Thyroid gland (tissue), 4 donors: ENCODE results near the gene MRPL50. TPM values are rescaled to one million over a fixed set of nuclear protein-coding genes. Genes with fewer than 3 reads are reported as not detected.

Source experiments
- DNase-seq, 2 donors: peaks; one replicate each; pipeline ENCODE4 v3.0.0-alpha.2; 2019
- H3K27ac ChIP-seq, 3 donors: fragments of 200-600 bp; sonication (generic); 1 replicate in 2 of 3; 2 replicates in 1 of 3; pipeline ENCODE4 v1.5.1; 2016 to 2019; ENCODE audit warnings: mild to moderate bottlenecking in 1 of 3, moderate library complexity in 1 of 3
- H3K27me3 ChIP-seq: fragments of 200-600 bp; sonication (generic); one replicate; pipeline ENCODE4 v1.5.1; 2019
- H3K36me3 ChIP-seq, 2 donors: fragments of 200-600 bp; sonication (generic); one replicate each; pipeline ENCODE4 v1.5.1; 2016 to 2019
- H3K4me1 ChIP-seq, 2 donors: fragments of 200-600 bp; sonication (generic); one replicate each; pipeline ENCODE4 v1.5.1; 2017 to 2019
- H3K4me3 ChIP-seq, 3 donors: fragments of 200-600 bp; sonication (generic); replicated peaks in 1 of 3; 1 replicate in 2 of 3; 2 replicates in 1 of 3; pipeline ENCODE4 v1.5.1; 2016; ENCODE audit warnings: mild to moderate bottlenecking in 1 of 3
- H3K9me3 ChIP-seq: fragments of 200-600 bp; sonication (generic); one replicate; pipeline ENCODE4 v1.5.1; 2017
- POLR2A ChIP-seq, 2 donors: fragments of 450-650 bp; IDR thresholded peaks; one replicate each; pipeline ENCODE4 v1.6.1; 2017; ENCODE audit warnings: antibody characterized with exemption in 2 of 2, mild to moderate bottlenecking in 2 of 2, moderate library complexity in 1 of 2
- WGBS, 2 donors: methylation state at CpG; one replicate each; pipeline ENCODE4 v1.1.5; 2017; 5-methylcytosine and 5-hydroxymethylcytosine counted together
- intact Hi-C: fragments of 100-400 bp; cut with DNase I; formaldehyde crosslinking; loops from one replicate; pipeline ENCODE4 v1.15.1; 2023
- total RNA-seq, 4 donors: library from RNA; depleted of rRNA; stranded (reverse); fragments of >200 nt; gene quantifications; one replicate each; pipeline ENCODE4 v1.2.3, GENCODE V29; 2016
- TF ChIP-seq, protein P1 (sequence below), 6 experiments: fragments of 200-600 bp in 3 of 6; fragments of 450-650 bp in 3 of 6; sonication (generic) in 3 of 6; IDR thresholded peaks; one replicate each; pipeline ENCODE4 v1.5.1; 2016 to 2019; ENCODE audit warnings: antibody characterized with exemption in 6 of 6, mild to moderate bottlenecking in 2 of 6, inconsistent platforms in 1 of 6, moderate library complexity in 1 of 6

The MRPL50 gene
- total RNA-seq, 4 donors from 2014 or later: 12.5 to 17.4 (median 13.7) TPM

DNA sequence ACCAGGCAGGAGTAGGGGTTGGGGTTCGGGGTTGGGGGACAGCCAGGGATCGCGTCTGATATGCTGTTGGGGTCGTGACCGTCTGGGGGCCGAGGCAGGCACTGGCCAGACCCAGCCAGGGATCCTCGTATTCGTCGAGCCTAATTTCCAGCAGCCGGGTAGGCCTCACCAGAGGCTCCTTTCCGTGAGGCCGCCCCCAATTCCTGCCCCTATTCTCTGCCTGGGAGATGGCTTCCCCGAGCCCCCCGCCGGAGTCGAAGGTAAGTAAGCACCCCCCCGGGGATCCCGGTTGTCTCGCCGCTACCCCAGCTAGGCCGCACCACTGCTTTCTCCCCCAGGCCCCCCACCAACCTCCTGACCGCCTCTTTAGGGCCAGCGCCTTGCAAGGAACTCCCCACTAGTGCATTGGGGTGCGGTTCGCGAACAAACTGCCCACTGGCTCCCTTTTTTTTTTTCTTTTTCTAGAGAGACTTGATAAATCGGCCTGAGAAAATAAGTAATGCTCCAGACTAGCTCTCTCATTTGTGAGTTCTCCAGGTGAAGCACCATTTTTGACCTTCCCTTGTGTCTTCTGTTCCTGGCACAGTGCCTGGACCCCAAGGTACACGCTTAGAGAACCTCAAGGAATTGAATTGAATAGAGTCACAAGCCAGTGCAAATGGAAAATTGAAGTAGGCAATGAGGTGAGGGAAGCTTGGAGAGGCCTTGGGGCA lies 668 bp upstream of the MRPL50 start:
- Histone ChIP-seq H3K27ac (peak overlapping the region; percentile 21 to 86 (median 80)), H3K27me3 (no peaks in the 10 kb centered on the region), H3K36me3 (peaks cover 32 to 39% of the 10 kb centered on the region in 2 donors), H3K4me1 (peaks cover 14 to 22% of the 10 kb centered on the region in 2 donors), H3K4me3 (peak overlapping the region; percentile 58 to 74 (median 59)), H3K9me3 (no peaks in the 10 kb centered on the region)
- intact Hi-C loops: no loop called here
- 0% methylated on average over 9 to 28 of the region's 28 CpGs for WGBS, 2 donors
- TF ChIP-seq POLR2A (IDR thresholded peaks at IDR 0.05): no peak
- TF ChIP-seq, protein P1, sequence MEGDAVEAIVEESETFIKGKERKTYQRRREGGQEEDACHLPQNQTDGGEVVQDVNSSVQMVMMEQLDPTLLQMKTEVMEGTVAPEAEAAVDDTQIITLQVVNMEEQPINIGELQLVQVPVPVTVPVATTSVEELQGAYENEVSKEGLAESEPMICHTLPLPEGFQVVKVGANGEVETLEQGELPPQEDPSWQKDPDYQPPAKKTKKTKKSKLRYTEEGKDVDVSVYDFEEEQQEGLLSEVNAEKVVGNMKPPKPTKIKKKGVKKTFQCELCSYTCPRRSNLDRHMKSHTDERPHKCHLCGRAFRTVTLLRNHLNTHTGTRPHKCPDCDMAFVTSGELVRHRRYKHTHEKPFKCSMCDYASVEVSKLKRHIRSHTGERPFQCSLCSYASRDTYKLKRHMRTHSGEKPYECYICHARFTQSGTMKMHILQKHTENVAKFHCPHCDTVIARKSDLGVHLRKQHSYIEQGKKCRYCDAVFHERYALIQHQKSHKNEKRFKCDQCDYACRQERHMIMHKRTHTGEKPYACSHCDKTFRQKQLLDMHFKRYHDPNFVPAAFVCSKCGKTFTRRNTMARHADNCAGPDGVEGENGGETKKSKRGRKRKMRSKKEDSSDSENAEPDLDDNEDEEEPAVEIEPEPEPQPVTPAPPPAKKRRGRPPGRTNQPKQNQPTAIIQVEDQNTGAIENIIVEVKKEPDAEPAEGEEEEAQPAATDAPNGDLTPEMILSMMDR (IDR thresholded peaks at IDR 0.05): no peak
- peak; percentile 37 to 41 for DNase-seq

DNA sequence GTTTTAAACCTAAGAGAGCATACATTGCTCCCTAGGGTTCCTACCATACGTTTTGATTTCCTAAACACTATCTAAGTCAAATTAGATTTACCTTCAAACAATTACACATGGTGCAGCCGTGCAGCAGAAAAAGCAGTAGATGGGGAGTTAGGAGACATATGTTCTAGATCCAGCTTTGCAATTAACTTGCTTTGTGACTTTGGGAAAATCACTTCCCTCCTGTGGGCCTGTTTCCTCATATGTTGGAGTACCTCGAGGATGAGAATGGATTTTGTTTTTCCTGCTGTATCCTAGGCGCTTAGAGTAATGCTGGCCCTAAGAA lies 711 bp downstream of the MRPL50 start:
- Histone ChIP-seq H3K36me3 (peaks cover 19 to 25% of the 10 kb centered on the region in 2 donors), H3K27ac (peak overlapping the region in 2 of 3 donors; percentile 72 to 86), H3K4me3 (peak overlapping the region; percentile 41 to 77 (median 74)), H3K4me1 (peaks cover 14 to 22% of the 10 kb centered on the region in 2 donors), H3K9me3 (no peaks in the 10 kb centered on the region), H3K27me3 (no peaks in the 10 kb centered on the region)
- intact Hi-C loops: no loop called here
- WGBS, 2 donors: 4 to 11% methylated on average over 4 of the region's 4 CpGs
- TF ChIP-seq, protein P1 (IDR thresholded peaks at IDR 0.05): no peak
- TF ChIP-seq POLR2A (IDR thresholded peaks at IDR 0.05): no peak
- no peak for DNase-seq

DNA sequence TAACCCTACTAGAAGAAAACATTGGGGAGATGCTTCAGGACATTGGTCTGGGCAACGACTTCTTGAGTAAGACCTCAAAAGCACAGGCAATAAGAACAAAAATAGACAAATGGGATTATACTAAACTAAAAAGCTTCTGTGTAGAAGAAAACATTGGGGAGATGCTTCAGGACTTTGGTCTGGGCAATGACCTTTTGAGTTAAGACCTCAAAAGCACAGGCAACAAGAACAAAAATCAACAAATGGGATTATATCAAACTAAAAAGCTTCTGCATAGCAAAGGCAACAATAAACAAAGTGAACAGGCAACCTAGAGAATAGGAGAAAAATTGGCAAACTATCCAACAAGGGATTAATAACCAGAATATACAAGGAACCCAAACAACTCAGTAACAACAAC lies 3.7 kb downstream of the MRPL50 start:
- no peak overlapping the region for H3K27ac ChIP-seq
- no peaks in the 10 kb centered on the region for H3K27me3 ChIP-seq
- no peak for DNase-seq
- TF ChIP-seq, protein P1 (IDR thresholded peaks at IDR 0.05): no peak
- no peak for TF ChIP-seq POLR2A (IDR thresholded peaks at IDR 0.05)
- peaks cover 8 to 9% of the 10 kb centered on the region in 2 donors for H3K4me1 ChIP-seq
- H3K36me3 ChIP-seq: peaks cover 4 to 6% of the 10 kb centered on the region in 2 donors
- intact Hi-C loops: no loop called here
- H3K9me3 ChIP-seq: no peaks in the 10 kb centered on the region
- no peak overlapping the region for H3K4me3 ChIP-seq
- 92 to 97% methylated on average over 1 of the region's 1 CpG for WGBS, 2 donors

DNA sequence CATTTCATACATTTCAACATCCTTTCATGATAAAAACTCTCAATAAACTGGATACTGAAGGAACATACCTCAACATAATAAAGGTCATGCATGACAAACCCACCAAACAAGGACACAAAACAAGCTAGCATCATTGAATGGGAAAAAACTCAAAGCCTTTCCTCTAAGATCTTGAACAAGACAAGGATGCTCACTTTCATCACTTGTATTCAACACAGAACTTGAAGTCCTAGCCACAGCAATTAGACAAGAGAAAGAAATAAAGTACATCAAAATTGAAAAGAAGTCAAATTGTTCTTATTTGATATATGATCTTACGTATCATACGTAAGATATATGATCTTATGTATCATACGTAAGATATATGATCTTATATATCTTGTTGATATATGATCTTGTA lies 5.3 kb downstream of the MRPL50 start:
- Histone ChIP-seq H3K9me3 (no peaks in the 10 kb centered on the region), H3K4me3 (no peak overlapping the region), H3K27ac (no peak overlapping the region), H3K36me3 (peaks cover 10 to 16% of the 10 kb centered on the region in 2 donors), H3K4me1 (peaks cover 4 to 5% of the 10 kb centered on the region in 2 donors), H3K27me3 (no peaks in the 10 kb centered on the region)
- no peak for TF ChIP-seq POLR2A (IDR thresholded peaks at IDR 0.05)
- TF ChIP-seq, protein P1 (IDR thresholded peaks at IDR 0.05): no peak
- no peak for DNase-seq
- intact Hi-C loops: no loop called here
- 96% methylated on average over 3 of the region's 3 CpGs for WGBS, 2 donors

DNA sequence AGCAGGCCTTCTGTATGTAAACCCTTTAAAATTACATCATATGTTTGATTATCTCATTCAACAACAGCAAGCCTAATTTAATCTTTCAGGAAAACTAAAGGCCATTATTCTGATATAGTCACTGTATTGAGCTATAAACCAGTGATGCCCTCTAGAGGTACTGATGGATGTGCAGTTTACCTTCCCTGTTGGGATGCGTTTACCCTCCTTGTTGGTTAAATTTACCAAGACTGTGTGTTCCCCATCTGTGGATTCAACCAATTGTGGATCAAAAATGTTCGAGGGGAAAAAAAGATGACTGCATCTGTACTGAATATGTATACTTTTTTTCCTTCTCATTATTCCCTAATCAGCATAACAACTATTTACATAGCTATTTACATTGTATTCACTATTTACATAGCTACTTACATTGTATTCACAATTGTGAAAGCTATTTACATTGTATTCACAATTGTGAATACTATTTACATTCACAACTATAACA lies 9.9 kb downstream of the MRPL50 start:
- Histone ChIP-seq H3K27ac (no peak overlapping the region), H3K36me3 (peaks cover 10 to 16% of the 10 kb centered on the region in 2 donors), H3K4me1 (no peaks in the 10 kb centered on the region), H3K4me3 (no peak overlapping the region), H3K27me3 (no peaks in the 10 kb centered on the region), H3K9me3 (no peaks in the 10 kb centered on the region)
- WGBS, 2 donors: 86 to 95% methylated on average over 2 of the region's 2 CpGs
- no peak for DNase-seq
- intact Hi-C loops: no loop called here
- TF ChIP-seq, protein P1 (IDR thresholded peaks at IDR 0.05): no peak
